HG03103 (cell line): Measurements from ENCODE around the gene CD58.

Experiments
- ATAC-seq: cut with Tn5 transposase; IDR thresholded peaks from one replicate; pipeline ENCODE4 v1.9.1; 2021; ENCODE audit warnings: low read depth; ENCODE audit not compliant: unreplicated experiment

Gene CD58

DNA sequence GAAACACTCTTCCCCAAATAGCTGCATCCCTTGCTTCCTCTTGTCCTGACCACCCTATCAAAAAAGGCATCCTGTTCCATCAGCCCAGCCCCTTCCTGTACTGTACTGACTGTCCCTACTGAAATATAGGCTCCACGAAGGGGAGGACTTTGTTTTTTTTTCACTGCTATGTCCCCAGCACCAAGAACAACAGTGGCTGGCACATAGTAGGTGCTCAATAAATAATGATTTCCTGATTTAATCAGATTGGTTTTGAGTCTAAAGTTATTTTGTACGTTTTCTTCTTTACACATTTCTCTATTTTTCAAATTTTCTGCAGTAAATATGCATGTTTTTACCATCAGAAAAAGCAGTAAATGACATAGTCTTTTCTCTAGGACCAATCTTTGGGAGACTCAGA, 73.9 kb downstream of the CD58 start:
- no peak for ATAC-seq

GRCh38 chr1:116496380-116496779, 74.4 kb downstream of the CD58 start:
- ATAC-seq = no peak

DNA sequence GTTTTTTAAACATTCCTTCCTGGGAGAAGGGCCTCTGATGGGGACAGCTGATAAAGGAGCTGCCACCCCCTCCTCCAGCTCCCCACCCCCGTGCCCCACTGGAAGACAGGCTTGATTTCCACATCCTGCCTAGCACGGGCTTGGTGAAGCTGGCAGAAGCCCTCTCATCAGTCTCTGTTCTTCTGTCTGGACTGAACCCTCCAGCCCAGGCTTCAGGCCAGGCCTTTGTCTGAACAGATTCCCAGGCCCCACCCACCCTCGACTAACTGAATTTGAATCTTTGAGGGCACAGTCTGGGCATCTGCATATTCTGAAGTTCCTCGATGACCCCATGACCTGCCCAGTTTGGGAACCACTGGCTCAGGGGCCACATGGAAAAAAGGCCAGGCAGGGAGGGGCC, 75.3 kb downstream of the CD58 start:
- ATAC-seq = no peak

- no peak for ATAC-seq
These were observed 76.1 kb downstream of the CD58 start for GRCh38 chr1:116494745-116495144.

GRCh38 chr1:116494353-116494692, 76.5 kb downstream of the CD58 start:
- no peak for ATAC-seq

DNA sequence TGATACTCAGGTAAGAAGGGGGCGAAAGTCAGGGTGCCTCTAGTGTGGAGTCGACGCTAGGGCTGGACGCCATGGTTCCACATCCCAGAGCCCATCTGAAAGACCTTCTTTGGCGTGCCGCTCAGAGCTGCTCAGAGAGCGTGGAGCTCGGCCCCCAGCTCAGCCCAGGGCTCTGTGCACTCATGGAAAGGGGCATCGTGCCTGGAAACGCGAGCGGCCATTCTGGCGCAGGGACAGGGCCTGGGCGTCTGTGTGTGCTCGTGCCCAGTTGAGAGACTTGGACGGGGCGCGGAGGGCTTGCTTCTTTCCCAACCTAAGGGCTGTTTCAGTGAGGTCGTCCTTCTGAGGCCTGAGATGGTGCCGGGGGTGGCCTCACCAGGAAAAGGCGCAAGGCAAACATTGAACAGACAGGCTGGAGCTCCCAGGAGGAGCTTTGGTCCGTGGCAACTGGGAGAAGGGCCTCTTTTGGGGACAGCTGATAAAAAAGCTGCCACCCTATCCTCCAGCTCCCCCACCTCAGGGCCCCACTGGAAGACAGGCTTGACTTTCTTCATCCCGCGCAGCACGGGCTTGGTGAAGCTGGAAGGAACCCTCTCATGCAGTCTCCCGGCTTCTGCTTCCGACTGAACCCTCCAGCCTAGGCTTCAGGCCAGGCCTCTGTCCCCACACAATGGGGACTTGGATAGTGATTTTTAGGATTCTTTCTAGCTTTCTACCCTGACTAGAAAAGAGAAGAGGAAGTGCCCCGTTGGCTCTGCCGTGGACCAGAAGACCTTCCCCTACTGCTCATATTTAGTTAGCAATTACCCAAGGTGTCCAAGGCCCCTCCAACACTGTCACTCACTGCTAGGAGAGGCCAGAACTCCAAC, 77.1 kb downstream of the CD58 start:
- ATAC-seq = no peak

DNA sequence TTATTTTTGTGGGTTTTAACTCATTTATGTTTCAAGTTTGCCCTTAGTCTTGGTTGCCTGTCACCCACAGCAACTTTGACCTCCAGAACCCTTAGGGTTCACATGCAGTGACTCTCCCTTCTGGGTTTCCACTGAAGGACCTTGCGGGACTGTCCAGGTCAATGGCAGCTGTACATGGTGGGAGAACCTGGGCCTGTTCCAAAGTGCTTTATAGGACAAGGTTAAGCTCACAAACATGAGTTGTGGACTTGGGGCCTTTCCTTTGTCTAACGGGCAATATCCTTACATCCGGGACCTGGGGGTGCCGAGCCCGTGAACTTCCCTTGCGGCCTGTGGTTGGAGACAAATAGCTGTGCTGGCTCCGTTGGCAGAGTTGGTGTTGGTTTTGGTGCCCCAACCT, 77.8 kb downstream of the CD58 start:
- no peak for ATAC-seq

GRCh38 chr1:116492358-116492811, 78.4 kb downstream of the CD58 start:
- ATAC-seq = no peak

- ATAC-seq = no peak
These were observed 79.0 kb downstream of the CD58 start for GRCh38 chr1:116491700-116492357.

GRCh38 chr1:116490588-116490987, 80.2 kb downstream of the CD58 start:
- ATAC-seq = no peak

DNA sequence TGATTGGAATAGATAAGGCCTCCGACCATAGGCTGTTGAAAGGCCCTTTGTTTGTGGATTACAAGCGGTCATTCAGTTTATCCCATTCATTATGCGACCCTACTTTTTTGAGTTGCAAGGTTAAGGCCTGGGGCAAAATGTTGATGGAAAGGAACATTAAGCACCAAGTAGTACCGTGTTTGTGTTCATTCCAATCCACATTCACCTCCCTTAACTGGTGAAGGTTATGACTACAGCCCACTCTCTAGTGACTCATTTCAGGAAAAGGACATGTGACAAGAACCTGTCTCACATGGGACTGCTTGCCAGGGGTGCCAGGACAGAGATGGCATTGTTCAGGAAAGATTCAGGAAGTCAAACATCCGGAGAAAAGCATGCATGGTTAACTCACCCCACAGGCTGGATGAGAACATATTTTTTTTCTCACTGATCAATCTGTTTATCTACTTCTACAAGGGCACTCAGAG, 81.6 kb downstream of the CD58 start:
- no peak for ATAC-seq

- ATAC-seq = no peak
These were observed 82.8 kb downstream of the CD58 start for GRCh38 chr1:116488071-116488470.

DNA sequence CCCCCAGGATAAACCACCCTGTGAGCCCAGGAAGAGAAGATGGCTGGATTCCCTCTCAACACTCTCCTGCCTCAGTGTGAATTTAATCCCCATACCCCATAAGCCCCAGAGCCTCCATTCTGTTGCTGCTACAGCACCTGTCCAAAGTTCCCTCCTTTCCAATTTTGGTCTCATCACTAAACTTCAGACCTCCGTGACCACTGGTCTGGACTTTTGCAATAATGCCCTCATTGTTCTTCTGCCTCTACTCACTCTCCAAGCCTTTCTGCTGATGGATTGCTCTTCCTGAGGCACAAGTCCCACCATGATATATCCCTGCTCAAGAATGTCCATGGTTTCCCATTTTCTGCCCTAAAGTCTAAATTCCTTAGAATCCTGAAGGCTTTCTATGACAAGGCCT, 83.2 kb downstream of the CD58 start:
- no peak for ATAC-seq

DNA sequence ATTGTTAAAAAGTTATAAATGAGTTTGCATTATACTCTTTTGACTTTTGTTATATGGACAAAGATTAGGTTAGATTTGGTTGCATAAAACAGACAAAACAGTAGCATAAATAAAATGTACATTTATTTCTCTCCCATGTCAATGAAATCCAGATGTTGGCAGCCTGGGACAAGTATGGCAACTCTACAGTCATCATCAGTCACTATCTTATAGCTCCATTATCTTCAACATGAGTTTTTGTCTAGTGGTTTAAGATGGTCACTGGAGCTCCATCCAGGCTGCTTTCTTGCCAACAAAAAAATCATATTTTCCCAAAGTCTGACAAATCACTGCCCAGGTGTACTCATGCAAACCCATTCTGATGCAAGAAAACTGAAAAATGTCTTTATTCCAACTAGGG, 83.8 kb downstream of the CD58 start:
- no peak for ATAC-seq

DNA sequence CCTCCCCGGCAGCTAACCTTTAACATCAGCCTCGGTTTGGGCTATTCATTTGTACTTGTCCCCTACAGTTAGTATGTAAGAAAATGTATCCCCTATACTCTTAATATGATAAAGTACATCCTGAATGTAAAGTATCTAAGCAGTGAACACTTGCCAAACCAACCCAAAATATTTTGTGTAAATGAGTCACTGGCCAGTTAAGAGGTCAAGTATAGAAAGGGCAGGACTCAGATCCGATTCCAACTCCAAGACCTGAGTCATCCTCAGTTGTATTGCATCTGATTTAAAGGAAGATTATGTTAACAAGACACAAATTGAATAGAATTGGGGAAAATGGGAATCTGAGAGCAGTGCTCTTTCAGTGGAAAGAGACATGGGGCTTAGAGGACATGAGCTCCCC, 84.4 kb downstream of the CD58 start:
- no peak for ATAC-seq

DNA sequence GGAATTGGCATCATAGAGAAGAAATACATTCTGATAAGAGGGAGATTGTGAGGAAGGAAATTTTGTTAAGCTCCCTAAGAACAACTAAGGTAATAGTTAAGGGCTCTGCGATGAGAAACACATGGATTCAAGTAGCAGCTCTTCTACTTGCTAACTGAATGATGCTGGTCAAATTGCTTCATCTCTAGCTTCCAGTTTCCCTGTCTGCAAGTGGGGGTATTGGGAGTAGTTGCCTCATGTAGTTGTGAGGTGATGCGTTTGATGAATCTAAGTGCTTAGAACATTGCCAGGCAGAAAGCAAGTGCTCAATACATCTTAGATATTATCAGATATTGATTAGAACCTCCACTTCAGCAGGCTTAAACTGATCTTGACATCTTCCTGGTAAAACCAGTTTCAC, 84.8 kb downstream of the CD58 start:
- ATAC-seq = no peak

- ATAC-seq = peak; percentile 75
These were observed 85.6 kb downstream of the CD58 start for GRCh38 chr1:116485071-116485735.

DNA sequence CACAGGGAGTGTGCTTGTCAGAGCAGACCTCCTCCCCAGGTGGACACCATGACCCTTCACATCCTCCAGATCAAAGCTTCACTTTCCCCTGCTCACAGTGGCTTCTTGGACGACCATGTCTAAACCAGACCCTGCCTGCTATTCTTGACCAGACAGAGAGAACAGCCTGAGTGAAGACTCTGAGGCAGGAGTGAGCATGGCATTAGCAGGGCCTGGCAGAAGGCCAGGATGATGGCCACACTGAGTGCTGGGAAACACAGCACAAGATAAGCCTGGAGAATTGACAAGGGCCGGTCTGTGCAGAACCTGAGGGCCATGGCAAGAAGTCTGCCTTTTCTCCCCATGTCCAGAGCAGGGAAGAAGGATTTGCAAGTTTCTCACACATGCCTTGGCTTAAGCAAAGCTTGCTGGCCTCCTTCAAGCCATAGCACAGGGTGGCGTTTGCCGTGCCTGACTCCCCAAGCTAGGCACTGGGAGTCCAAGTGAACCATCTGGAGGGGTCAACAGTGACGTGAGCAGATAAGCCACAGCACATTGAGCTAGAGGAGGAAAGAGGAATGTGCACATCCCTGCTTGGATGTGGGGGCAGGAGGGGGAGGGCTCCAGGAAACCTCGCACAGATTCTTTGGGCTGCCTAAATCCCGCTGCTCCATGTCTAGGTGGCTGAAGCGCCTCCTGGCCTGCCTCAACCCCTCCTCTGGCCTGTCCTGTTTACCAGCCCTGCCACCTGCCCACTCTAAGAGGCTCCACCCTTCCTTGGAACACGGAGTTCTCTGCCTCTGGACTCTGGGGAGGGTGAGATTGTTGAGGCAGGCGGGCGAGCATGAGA, 87.1 kb downstream of the CD58 start:
- no peak for ATAC-seq

GRCh38 chr1:116482490-116482889, 88.3 kb downstream of the CD58 start:
- ATAC-seq = no peak

DNA sequence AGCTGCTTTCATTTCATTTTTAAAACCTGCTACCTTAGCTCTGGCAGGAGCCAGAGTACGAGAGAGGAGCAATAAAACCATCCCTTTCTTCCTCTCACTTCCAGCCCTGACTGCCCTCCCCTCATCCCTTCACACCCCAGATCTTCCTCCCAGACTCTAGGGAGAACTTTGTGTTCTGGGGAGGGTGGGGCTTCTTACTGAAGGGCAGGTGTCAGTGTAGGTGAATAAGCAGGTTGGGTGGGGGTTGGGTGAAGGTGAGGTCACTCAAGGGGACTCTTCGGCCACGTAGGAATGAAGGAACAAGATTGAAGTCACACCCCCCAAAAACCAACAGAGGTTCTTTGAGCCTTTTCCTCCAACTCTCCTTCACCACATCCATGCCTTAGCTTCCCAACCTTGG, 88.9 kb downstream of the CD58 start:
- ATAC-seq = no peak

GRCh38 chr1:116478621-116479020, 92.2 kb downstream of the CD58 start:
- no peak for ATAC-seq
